ENCODE data around the gene FAM98B. TPM values are rescaled to one million over a fixed set of nuclear protein-coding genes. Genes with fewer than 3 reads are reported as not detected.

Gene FAM98B
- total RNA-seq: 10 to 100 TPM; 27.5 to 34.0 (median 29.0) TPM
- 17.4 TPM for total RNA-seq (2013)

GRCh38 chr15:38453971-38454695 is at the start of gene FAM98B:
TSS of gene FAM98B (plus strand) at chr15:38454127. CDS start at chr15:38454162, 35 bp downstream.
- Histone ChIP-seq H3K9me3 (ENCODE audit: control insufficient read depth, insufficient read depth, low read length) (no peaks in the 10 kb centered on the region), H3K4me1 (ENCODE audit: control insufficient read depth, insufficient read depth, low read length) (peaks cover 11% of the 10 kb centered on the region), H3K27ac (ENCODE audit: low read length) (peak within 1 kb of the TSS; percentile 91), H3K36me3 (ENCODE audit: control insufficient read depth, insufficient read depth, low read length) (no peaks in the 10 kb centered on the region), H3K27me3 (ENCODE audit: control insufficient read depth, insufficient read depth, low read length) (no peaks in the 10 kb centered on the region), H3K4me3 (ENCODE audit: low read length) (peak within 1 kb of the TSS; percentile 88)
- H3K27me3 Mint-ChIP-seq (ENCODE audit: low read depth in 2 of 2): peaks cover 9 to 15% of the 10 kb centered on the region in 2 donors
- H3K4me3 Mint-ChIP-seq: peak within 1 kb of the TSS; percentile 96
- no peak for TF ChIP-seq CTCF (IDR thresholded peaks at IDR 0.05)
- WGBS (ENCODE audit: insufficient coverage): under 1% methylated on average over 49 of the region's 49 CpGs
- ATAC-seq: peak; percentile 87 to 92 (median 87)
- no peaks in the 10 kb centered on the region for H3K36me3 Mint-ChIP-seq
- H3K9me3 Mint-ChIP-seq: no peaks in the 10 kb centered on the region
- peak within 1 kb of the TSS; percentile 93 to 94 for H3K27ac Mint-ChIP-seq
- peak; percentile 90 to 92 for DNase-seq
- intact Hi-C loops (cut with micrococcal nuclease): no loop called here
- H3K4me1 Mint-ChIP-seq: peaks cover 24 to 32% of the 10 kb centered on the region in 2 donors

- no peak for TF ChIP-seq CTCF (IDR thresholded peaks at IDR 0.05)
- no peaks in the 10 kb centered on the region for H3K27me3 ChIP-seq (ENCODE audit: control insufficient read depth, insufficient read depth, low read length)
- no peaks in the 10 kb centered on the region for H3K4me1 ChIP-seq (ENCODE audit: control insufficient read depth, insufficient read depth, low read length)
- 77% methylated on average over 5 of the region's 7 CpGs for WGBS (ENCODE audit: insufficient coverage)
- no peaks in the 10 kb centered on the region for H3K9me3 ChIP-seq (ENCODE audit: control insufficient read depth, insufficient read depth, low read length)
- Mint-ChIP-seq H3K4me3 (no peak overlapping the region), H3K27me3 (ENCODE audit: low read depth in 2 of 2) (peaks cover 10% of the 10 kb centered on the region in 2 donors), H3K4me1 (no peaks in the 10 kb centered on the region), H3K27ac (no peak overlapping the region), H3K36me3 (no peaks in the 10 kb centered on the region), H3K9me3 (no peaks in the 10 kb centered on the region)
- DNase-seq (no peak), ATAC-seq (no peak)
- no peak overlapping the region for H3K27ac ChIP-seq (ENCODE audit: low read length)
- H3K4me3 ChIP-seq (ENCODE audit: low read length): no peak overlapping the region
- intact Hi-C loops (cut with micrococcal nuclease): no loop called here
- H3K36me3 ChIP-seq (ENCODE audit: control insufficient read depth, insufficient read depth, low read length): no peaks in the 10 kb centered on the region
Measured at GRCh38 chr15:38406436-38406835, 47.5 kb upstream of the FAM98B start.

GRCh38 chr15:38408576-38408975 is 45.4 kb upstream of the FAM98B start:
- Mint-ChIP-seq H3K4me3 (no peak overlapping the region), H3K4me1 (no peaks in the 10 kb centered on the region), H3K27me3 (ENCODE audit: low read depth in 2 of 2) (peaks cover 16 to 17% of the 10 kb centered on the region in 2 donors), H3K9me3 (no peaks in the 10 kb centered on the region), H3K36me3 (no peaks in the 10 kb centered on the region), H3K27ac (no peak overlapping the region)
- Histone ChIP-seq H3K27ac (ENCODE audit: low read length) (no peak overlapping the region), H3K27me3 (ENCODE audit: control insufficient read depth, insufficient read depth, low read length) (no peaks in the 10 kb centered on the region), H3K4me1 (ENCODE audit: control insufficient read depth, insufficient read depth, low read length) (no peaks in the 10 kb centered on the region), H3K9me3 (ENCODE audit: control insufficient read depth, insufficient read depth, low read length) (no peaks in the 10 kb centered on the region), H3K4me3 (ENCODE audit: low read length) (no peak overlapping the region), H3K36me3 (ENCODE audit: control insufficient read depth, insufficient read depth, low read length) (no peaks in the 10 kb centered on the region)
- no peak for DNase-seq
- no peak for TF ChIP-seq CTCF (IDR thresholded peaks at IDR 0.05)
- intact Hi-C loops (cut with micrococcal nuclease): no loop called here
- 81% methylated on average over 4 of the region's 4 CpGs for WGBS (ENCODE audit: insufficient coverage)
- ATAC-seq: no peak

GRCh38 chr15:38411902-38412301 is 42.0 kb upstream of the FAM98B start:
- H3K4me1 ChIP-seq (ENCODE audit: control insufficient read depth, insufficient read depth, low read length): no peaks in the 10 kb centered on the region
- peaks cover 23 to 32% of the 10 kb centered on the region in 2 donors for H3K27me3 Mint-ChIP-seq (ENCODE audit: low read depth in 2 of 2)
- H3K4me3 ChIP-seq (ENCODE audit: low read length): no peak overlapping the region
- 14% methylated on average over 2 of the region's 3 CpGs for WGBS (ENCODE audit: insufficient coverage)
- H3K9me3 Mint-ChIP-seq: no peaks in the 10 kb centered on the region
- H3K27me3 ChIP-seq (ENCODE audit: control insufficient read depth, insufficient read depth, low read length): no peaks in the 10 kb centered on the region
- no peaks in the 10 kb centered on the region for H3K9me3 ChIP-seq (ENCODE audit: control insufficient read depth, insufficient read depth, low read length)
- H3K4me1 Mint-ChIP-seq: no peaks in the 10 kb centered on the region
- ATAC-seq: no peak
- no peak overlapping the region for H3K4me3 Mint-ChIP-seq
- H3K36me3 Mint-ChIP-seq: no peaks in the 10 kb centered on the region
- no peak overlapping the region for H3K27ac Mint-ChIP-seq
- no peaks in the 10 kb centered on the region for H3K36me3 ChIP-seq (ENCODE audit: control insufficient read depth, insufficient read depth, low read length)
- H3K27ac ChIP-seq (ENCODE audit: low read length): no peak overlapping the region
- intact Hi-C loops (cut with micrococcal nuclease): no loop called here
- no peak for DNase-seq
- no peak for TF ChIP-seq CTCF (IDR thresholded peaks at IDR 0.05)

Data from natural killer cell (primary cell).